M059J (cell line): ENCODE results near the gene ZNF148. TPM values are rescaled to one million over a fixed set of nuclear protein-coding genes. Genes with fewer than 3 reads are reported as not detected.

ENCODE experiments used
- DNase-seq: peaks from one replicate; pipeline ENCODE4 v3.0.0-alpha.2; 2012; ENCODE audit warnings: low read depth
- total RNA-seq: library from RNA; depleted of rRNA; stranded (reverse); fragments of >200 nt; shearing (Covaris generic); gene quantifications from 2 replicates; pipeline ENCODE4 v1.2.3, GENCODE V29; 2014

Gene ZNF148
- total RNA-seq, 1 experiment from 2014 or later, result 36.8 TPM

- peak; percentile 7 for DNase-seq
Measured at GRCh38 chr3:125220727-125221429, 154.2 kb downstream of the ZNF148 start.

GRCh38 chr3:125220183-125220582 lies 154.9 kb downstream of the ZNF148 start:
- DNase-seq, result no peak

- no peak for DNase-seq
Measured at GRCh38 chr3:125219261-125219701, 155.8 kb downstream of the ZNF148 start.

- peak; percentile 33 for DNase-seq
Measured at GRCh38 chr3:125214738-125215137, 160.4 kb downstream of the ZNF148 start.

- DNase-seq, result no peak
Measured at GRCh38 chr3:125213946-125214542, 161.1 kb downstream of the ZNF148 start.

GRCh38 chr3:125213364-125213755 lies 161.8 kb downstream of the ZNF148 start:
- DNase-seq, result no peak

- DNase-seq, result peak; percentile 8
Measured at GRCh38 chr3:125212509-125213363, 162.4 kb downstream of the ZNF148 start, which contains the start of gene SLC12A8. Gene SLC12A8, minus strand, starts transcription at chr3:125212748. Its CDS starts 1,399 bp downstream, at chr3:125211349.

GRCh38 chr3:125212091-125212508 lies 163.0 kb downstream of the ZNF148 start:
- no peak for DNase-seq

GRCh38 chr3:125211523-125212090 lies 163.5 kb downstream of the ZNF148 start:
- no peak for DNase-seq

GRCh38 chr3:125207949-125208568 lies 167.1 kb downstream of the ZNF148 start:
- DNase-seq, result peak; percentile 32

GRCh38 chr3:125207507-125207906 lies 167.6 kb downstream of the ZNF148 start:
- DNase-seq, result no peak

- DNase-seq, result no peak
Measured at GRCh38 chr3:125206934-125207333, 168.2 kb downstream of the ZNF148 start.

GRCh38 chr3:125203731-125204130 lies 171.4 kb downstream of the ZNF148 start:
- DNase-seq, result peak; percentile 22

- DNase-seq, result peak; percentile 13
Measured at GRCh38 chr3:125202197-125202596, 172.9 kb downstream of the ZNF148 start.

GRCh38 chr3:125200731-125201139 lies 174.4 kb downstream of the ZNF148 start:
- no peak for DNase-seq

GRCh38 chr3:125194849-125195601 lies 180.1 kb downstream of the ZNF148 start:
- peak; percentile 75 for DNase-seq

- DNase-seq, result peak; percentile 28
Measured at GRCh38 chr3:125194061-125194848, 180.9 kb downstream of the ZNF148 start.

GRCh38 chr3:125192190-125193035 lies 182.7 kb downstream of the ZNF148 start:
- no peak for DNase-seq

- DNase-seq, result no peak
Measured at GRCh38 chr3:125191730-125192129, 183.4 kb downstream of the ZNF148 start.
